Stimulated activated memory B cell treated with anti-CD40 and anti-IgM and Interleukin-4, amounts not matched to agents 10 μg/mL and 1 μg/mL and 100 μg/mL, for 72 hours (primary cell): ENCODE data around the gene SLC1A6.
"Not testable (repeated sequence)": the region's sequence is repeated elsewhere in the genome, so short reads cannot be mapped to it uniquely, and the experiment has no call there.

ENCODE experiments used
- ATAC-seq: fragments of 150-1000 bp; cut with Tn5 transposase; 2 replicates; pipeline ENCODE4 v1.10.0; 2021
- H3K27ac Mint-ChIP-seq: one replicate; pipeline ENCODE4 v1.8.0; 2022; ENCODE audit warnings: mild to moderate bottlenecking, mixed read lengths
- H3K27me3 Mint-ChIP-seq: one replicate; pipeline ENCODE4 v1.8.0; 2022; ENCODE audit warnings: mixed read lengths
- H3K36me3 Mint-ChIP-seq: one replicate; pipeline ENCODE4 v1.8.0; 2022; ENCODE audit warnings: mixed read lengths
- H3K4me1 Mint-ChIP-seq: one replicate; pipeline ENCODE4 v1.8.0; 2022; ENCODE audit warnings: mixed read lengths
- H3K4me3 Mint-ChIP-seq: one replicate; pipeline ENCODE4 v1.8.0; 2022; ENCODE audit warnings: mild to moderate bottlenecking, moderate library complexity, mixed read lengths
- H3K9me3 Mint-ChIP-seq: one replicate; pipeline ENCODE4 v1.8.0; 2022; ENCODE audit warnings: mixed read lengths

SLC1A6 gene

GRCh38 chr19:14977128-14977527, 2.5 kb downstream of the SLC1A6 start:
- no peak overlapping the region for H3K27ac Mint-ChIP-seq
- H3K9me3 Mint-ChIP-seq, result peaks cover 3% of the 10 kb centered on the region
- H3K27me3 Mint-ChIP-seq, result peaks cover 75% of the 10 kb centered on the region
- H3K36me3 Mint-ChIP-seq, result no peaks in the 10 kb centered on the region
- no peak overlapping the region for H3K4me3 Mint-ChIP-seq
- ATAC-seq, result no peak
- peaks cover 4% of the 10 kb centered on the region for H3K4me1 Mint-ChIP-seq

DNA sequence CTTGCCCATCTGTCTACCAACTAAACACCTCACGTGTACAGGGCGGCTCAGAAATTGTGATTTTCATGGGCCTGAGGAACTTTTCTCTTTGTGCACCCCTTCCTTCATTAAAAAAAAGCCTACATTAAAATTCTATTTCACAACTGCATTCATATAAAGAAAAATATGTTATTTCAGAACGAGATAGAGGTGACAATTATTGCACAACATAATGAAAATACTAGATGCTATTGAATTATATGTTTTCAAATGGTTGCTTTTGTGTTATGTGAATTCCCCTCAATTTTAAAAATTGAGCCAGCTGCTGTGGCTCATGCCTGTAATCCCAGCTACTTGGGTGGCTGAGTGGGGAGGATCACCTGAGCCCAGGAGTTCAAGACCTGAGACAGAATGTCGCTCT, 5.2 kb downstream of the SLC1A6 start:
- peaks cover 4% of the 10 kb centered on the region for H3K4me1 Mint-ChIP-seq
- H3K9me3 Mint-ChIP-seq, result peaks cover 3% of the 10 kb centered on the region
- no peak for ATAC-seq
- peaks cover 64% of the 10 kb centered on the region for H3K27me3 Mint-ChIP-seq
- H3K36me3 Mint-ChIP-seq, result no peaks in the 10 kb centered on the region
- H3K4me3 Mint-ChIP-seq, result no peak overlapping the region
- no peak overlapping the region for H3K27ac Mint-ChIP-seq

- Mint-ChIP-seq H3K27me3 (peaks cover 62% of the 10 kb centered on the region), H3K36me3 (no peaks in the 10 kb centered on the region), H3K9me3 (peaks cover 7% of the 10 kb centered on the region), H3K4me1 (no peaks in the 10 kb centered on the region), H3K27ac (no peak overlapping the region), H3K4me3 (no peak overlapping the region)
- ATAC-seq, result no peak
Measured at GRCh38 chr19:14972676-14973075, 7.0 kb downstream of the SLC1A6 start.

- Mint-ChIP-seq H3K4me3 (no peak overlapping the region), H3K36me3 (no peaks in the 10 kb centered on the region), H3K9me3 (peaks cover 7% of the 10 kb centered on the region), H3K27me3 (peaks cover 51% of the 10 kb centered on the region), H3K27ac (no peak overlapping the region), H3K4me1 (no peaks in the 10 kb centered on the region)
- no peak for ATAC-seq
Measured at GRCh38 chr19:14971474-14971873, 8.2 kb downstream of the SLC1A6 start.

- no peaks in the 10 kb centered on the region for H3K36me3 Mint-ChIP-seq
- no peak overlapping the region for H3K27ac Mint-ChIP-seq
- ATAC-seq, result no peak
- H3K9me3 Mint-ChIP-seq, result peaks cover 7% of the 10 kb centered on the region
- peaks cover 32% of the 10 kb centered on the region for H3K27me3 Mint-ChIP-seq
- no peak overlapping the region for H3K4me3 Mint-ChIP-seq
- H3K4me1 Mint-ChIP-seq, result no peaks in the 10 kb centered on the region
Measured at GRCh38 chr19:14968247-14968646, 11.4 kb downstream of the SLC1A6 start.

DNA sequence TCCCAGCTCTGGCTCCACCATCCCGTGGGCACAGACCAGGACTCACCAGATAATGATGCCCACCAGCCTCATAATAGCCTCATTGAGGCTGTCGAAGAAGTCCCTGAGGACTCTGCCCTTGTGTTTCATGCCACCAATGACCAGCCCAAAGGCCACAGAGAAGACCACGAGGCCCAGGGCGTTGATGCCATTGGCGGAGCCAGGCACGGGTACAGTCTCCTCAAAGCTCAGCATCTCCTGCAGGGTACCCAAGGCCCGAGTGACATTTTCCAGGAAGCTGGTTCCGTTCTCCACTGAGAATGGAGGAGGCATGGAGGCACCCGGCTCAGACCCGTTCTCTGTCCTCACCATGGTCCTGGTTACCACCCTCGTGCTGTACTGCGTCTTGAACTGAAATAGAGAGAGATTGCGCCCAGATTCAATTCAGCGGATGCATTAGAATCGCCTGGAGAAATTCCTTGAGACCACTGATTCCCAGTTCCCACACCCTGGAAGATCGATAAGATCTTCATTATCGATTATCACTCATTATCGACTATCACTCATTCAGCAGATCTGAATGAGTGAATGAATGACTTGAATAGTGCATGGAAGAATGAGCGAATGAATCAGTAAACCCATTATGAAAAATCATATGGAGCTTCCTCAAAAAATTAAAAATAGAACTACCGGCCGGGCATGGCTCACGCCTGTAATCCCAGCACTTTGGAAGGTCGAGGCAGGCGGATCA, 17.5 kb downstream of the SLC1A6 start:
- Mint-ChIP-seq H3K27me3 (no peaks in the 10 kb centered on the region), H3K4me3 (no peak overlapping the region), H3K27ac (no peak overlapping the region), H3K36me3 (no peaks in the 10 kb centered on the region), H3K9me3 (peaks cover 10% of the 10 kb centered on the region), H3K4me1 (no peaks in the 10 kb centered on the region)
- no peak for ATAC-seq

GRCh38 chr19:14959263-14959662, 20.4 kb downstream of the SLC1A6 start:
- no peaks in the 10 kb centered on the region for H3K4me1 Mint-ChIP-seq
- no peaks in the 10 kb centered on the region for H3K36me3 Mint-ChIP-seq
- no peak for ATAC-seq
- H3K4me3 Mint-ChIP-seq, result no peak overlapping the region
- H3K9me3 Mint-ChIP-seq, result peaks cover 15% of the 10 kb centered on the region
- no peak overlapping the region for H3K27ac Mint-ChIP-seq
- H3K27me3 Mint-ChIP-seq, result no peaks in the 10 kb centered on the region

DNA sequence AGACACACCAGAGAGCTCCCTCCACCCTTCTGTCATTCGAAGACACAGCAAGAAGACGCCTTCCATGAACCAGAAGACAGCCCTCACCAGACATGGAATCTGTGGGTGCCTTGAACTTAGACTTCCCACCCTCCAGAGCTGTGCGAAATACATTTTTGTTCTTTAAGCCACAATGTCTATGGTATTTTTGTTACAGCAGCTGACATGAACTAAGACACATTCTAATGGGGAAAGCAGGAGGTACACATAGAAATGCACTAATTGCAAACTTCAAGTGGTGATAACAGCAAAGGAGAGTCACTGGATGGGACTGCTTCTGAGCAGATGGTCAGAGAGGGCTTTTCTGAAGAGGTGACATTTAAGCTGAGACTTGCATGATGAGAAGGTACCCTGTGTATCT, 22.2 kb downstream of the SLC1A6 start:
- Mint-ChIP-seq H3K36me3 (no peaks in the 10 kb centered on the region), H3K4me1 (no peaks in the 10 kb centered on the region), H3K4me3 (no peak overlapping the region), H3K9me3 (peaks cover 12% of the 10 kb centered on the region), H3K27ac (no peak overlapping the region), H3K27me3 (peaks cover 10% of the 10 kb centered on the region)
- ATAC-seq, result no peak

DNA sequence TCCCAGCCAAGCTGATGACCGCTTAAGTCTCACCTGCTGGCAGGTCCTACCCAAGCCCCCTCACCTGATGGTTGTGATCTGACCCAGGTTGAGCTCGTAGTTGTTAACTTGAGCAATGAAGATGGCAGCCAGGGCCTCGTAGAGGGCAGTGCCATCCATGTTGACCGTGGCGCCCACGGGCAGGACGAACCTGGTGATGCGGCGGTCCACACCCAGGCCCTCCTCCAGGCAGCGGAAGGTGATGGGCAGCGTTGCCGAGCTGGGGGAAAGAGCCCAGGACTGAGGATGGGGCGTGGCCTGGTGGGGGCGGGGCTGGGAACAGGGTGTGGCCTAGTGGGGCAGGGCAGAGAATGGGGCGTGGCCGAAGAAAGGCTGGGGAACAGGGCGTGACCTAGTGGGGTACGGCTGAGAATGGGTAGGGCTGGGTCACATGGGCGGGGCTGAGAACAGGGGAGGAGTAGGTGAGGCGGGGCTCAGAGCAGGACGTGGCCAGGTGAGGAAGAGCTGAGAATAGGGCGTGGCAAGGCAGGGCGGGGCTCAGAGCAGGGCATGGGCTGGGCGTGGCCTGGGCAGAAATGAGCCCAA, 25.5 kb downstream of the SLC1A6 start:
- H3K4me1 Mint-ChIP-seq, result no peaks in the 10 kb centered on the region
- no peak overlapping the region for H3K4me3 Mint-ChIP-seq
- no peak for ATAC-seq
- H3K36me3 Mint-ChIP-seq, result no peaks in the 10 kb centered on the region
- peaks cover 10% of the 10 kb centered on the region for H3K27me3 Mint-ChIP-seq
- H3K9me3 Mint-ChIP-seq, result peaks cover 7% of the 10 kb centered on the region
- no peak overlapping the region for H3K27ac Mint-ChIP-seq

DNA sequence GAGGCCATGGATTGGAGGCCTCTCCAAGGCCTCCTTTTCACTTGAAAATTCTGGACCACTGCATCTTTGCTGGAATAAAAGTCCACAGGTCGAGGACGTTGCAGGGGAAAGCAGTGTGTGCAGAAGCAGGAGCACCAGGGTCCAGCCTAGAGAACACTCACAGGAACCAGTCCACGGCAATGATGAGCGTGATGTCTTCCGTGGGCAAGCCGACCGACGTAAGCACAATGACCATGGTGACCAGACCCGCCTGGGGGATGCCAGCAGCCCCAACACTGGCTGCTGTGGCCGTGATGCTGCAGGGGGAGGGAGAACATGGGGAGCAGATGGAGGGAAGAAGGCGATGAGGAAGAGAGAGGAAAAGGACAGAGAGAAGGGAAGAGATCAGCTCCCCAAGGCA, 26.9 kb downstream of the SLC1A6 start:
- no peak overlapping the region for H3K4me3 Mint-ChIP-seq
- no peak overlapping the region for H3K27ac Mint-ChIP-seq
- no peaks in the 10 kb centered on the region for H3K4me1 Mint-ChIP-seq
- no peaks in the 10 kb centered on the region for H3K36me3 Mint-ChIP-seq
- no peak for ATAC-seq
- peaks cover 10% of the 10 kb centered on the region for H3K27me3 Mint-ChIP-seq
- H3K9me3 Mint-ChIP-seq, result peaks cover 7% of the 10 kb centered on the region

DNA sequence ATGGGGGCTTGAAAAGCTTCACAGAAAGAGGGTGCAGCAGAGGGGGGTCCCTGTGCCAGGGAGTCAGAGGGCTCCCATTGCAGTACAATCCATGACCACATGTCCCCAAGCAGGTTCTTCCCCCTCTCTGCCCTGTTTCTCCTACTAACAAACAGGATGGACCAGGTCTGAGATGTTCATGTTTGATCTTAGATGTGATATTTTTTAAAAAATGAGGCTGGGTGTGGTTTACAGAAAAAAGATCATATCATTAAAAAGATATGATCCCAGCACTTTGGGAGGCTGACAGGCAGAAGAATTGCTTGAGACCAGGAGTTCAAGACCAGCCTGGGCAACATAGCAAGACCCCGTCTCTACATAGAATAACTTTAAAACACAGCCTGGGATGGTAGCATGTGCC, 29.2 kb downstream of the SLC1A6 start:
- no peak overlapping the region for H3K27ac Mint-ChIP-seq
- no peaks in the 10 kb centered on the region for H3K36me3 Mint-ChIP-seq
- no peaks in the 10 kb centered on the region for H3K9me3 Mint-ChIP-seq
- ATAC-seq, result no peak
- no peak overlapping the region for H3K4me3 Mint-ChIP-seq
- H3K4me1 Mint-ChIP-seq, result no peaks in the 10 kb centered on the region
- H3K27me3 Mint-ChIP-seq, result peaks cover 10% of the 10 kb centered on the region

GRCh38 chr19:14949876-14950275, 29.8 kb downstream of the SLC1A6 start:
- no peaks in the 10 kb centered on the region for H3K9me3 Mint-ChIP-seq
- peaks cover 1% of the 10 kb centered on the region for H3K4me1 Mint-ChIP-seq
- no peak overlapping the region for H3K27ac Mint-ChIP-seq
- no peaks in the 10 kb centered on the region for H3K36me3 Mint-ChIP-seq
- H3K4me3 Mint-ChIP-seq, result no peak overlapping the region
- peaks cover 10% of the 10 kb centered on the region for H3K27me3 Mint-ChIP-seq
- no peak for ATAC-seq

DNA sequence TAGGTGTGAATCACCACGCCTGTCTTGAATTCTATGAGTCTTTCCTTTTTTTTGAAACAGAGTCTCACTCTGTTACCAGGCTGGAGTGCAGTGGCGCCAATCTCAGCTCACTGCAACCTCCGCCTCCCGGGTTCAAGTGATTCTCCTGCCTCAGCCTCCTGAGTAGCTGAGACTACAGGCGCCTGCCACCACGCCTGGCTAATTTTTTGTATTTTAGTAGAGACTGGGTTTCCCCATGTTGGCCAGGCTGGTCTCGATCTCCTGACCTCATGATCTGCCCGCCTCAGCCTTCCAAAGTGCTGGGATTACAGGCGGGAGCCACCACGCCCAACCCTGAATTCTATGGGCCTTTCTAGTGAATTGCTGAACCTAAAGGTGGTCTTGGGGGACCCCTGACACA, 30.3 kb downstream of the SLC1A6 start:
- not testable (repeated sequence) for ATAC-seq, H3K4me1 Mint-ChIP-seq, H3K27ac Mint-ChIP-seq, H3K4me3 Mint-ChIP-seq, H3K9me3 Mint-ChIP-seq, H3K36me3 Mint-ChIP-seq
- peaks cover 10% of the 10 kb centered on the region for H3K27me3 Mint-ChIP-seq

GRCh38 chr19:14944456-14944855, 35.2 kb downstream of the SLC1A6 start:
- ATAC-seq, result no peak
- peaks cover 20% of the 10 kb centered on the region for H3K4me1 Mint-ChIP-seq
- no peaks in the 10 kb centered on the region for H3K9me3 Mint-ChIP-seq
- no peaks in the 10 kb centered on the region for H3K36me3 Mint-ChIP-seq
- H3K4me3 Mint-ChIP-seq, result no peak overlapping the region
- no peaks in the 10 kb centered on the region for H3K27me3 Mint-ChIP-seq
- H3K27ac Mint-ChIP-seq, result no peak overlapping the region

- Mint-ChIP-seq H3K4me1 (peaks cover 20% of the 10 kb centered on the region), H3K27me3 (no peaks in the 10 kb centered on the region), H3K27ac (no peak overlapping the region), H3K9me3 (no peaks in the 10 kb centered on the region), H3K4me3 (no peak overlapping the region), H3K36me3 (no peaks in the 10 kb centered on the region)
- no peak for ATAC-seq
Measured at GRCh38 chr19:14943601-14944000, 36.1 kb downstream of the SLC1A6 start.

DNA sequence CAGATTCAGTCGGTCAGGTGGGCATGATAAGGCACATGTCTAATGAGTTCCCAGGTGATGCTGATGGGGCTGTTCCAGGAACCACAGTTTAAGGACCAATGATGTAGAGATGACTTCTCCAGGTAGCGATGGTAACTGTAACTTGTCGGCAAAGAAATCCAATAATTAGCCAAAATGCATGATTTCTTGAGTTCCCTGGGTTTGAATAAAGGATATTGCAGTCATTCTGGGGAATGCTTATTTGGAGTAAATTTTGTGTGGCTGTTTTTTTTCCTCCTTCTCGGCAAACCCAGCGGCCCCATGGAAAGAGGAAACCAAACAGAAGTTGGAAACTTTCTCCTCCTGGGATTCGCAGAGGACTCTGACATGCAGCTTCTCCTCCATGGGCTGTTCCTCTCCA, 38.5 kb downstream of the SLC1A6 start, which contains the start of gene OR7C2:
Gene OR7C2, plus strand, starts transcription at position 301 of the 400 bp plus-strand sequence. Its CDS starts 0 bp downstream, at position 301.
- ATAC-seq, result no peak
- Mint-ChIP-seq H3K9me3 (no peaks in the 10 kb centered on the region), H3K36me3 (no peaks in the 10 kb centered on the region), H3K4me1 (peaks cover 20% of the 10 kb centered on the region), H3K27me3 (peaks cover 5% of the 10 kb centered on the region), H3K4me3 (no peak within 1 kb of the TSS), H3K27ac (no peak within 1 kb of the TSS)
